HG03066 (cell line): Measurements from ENCODE around the gene CERT1.
"Not testable (repeated sequence)": the region's sequence is repeated elsewhere in the genome, so short reads cannot be mapped to it uniquely, and the experiment has no call there.

Source experiments
- ATAC-seq: cut with Tn5 transposase; IDR thresholded peaks from one replicate; pipeline ENCODE4 v1.9.1; 2021; ENCODE audit warnings: low read depth; ENCODE audit not compliant: unreplicated experiment

Gene CERT1, protein sequence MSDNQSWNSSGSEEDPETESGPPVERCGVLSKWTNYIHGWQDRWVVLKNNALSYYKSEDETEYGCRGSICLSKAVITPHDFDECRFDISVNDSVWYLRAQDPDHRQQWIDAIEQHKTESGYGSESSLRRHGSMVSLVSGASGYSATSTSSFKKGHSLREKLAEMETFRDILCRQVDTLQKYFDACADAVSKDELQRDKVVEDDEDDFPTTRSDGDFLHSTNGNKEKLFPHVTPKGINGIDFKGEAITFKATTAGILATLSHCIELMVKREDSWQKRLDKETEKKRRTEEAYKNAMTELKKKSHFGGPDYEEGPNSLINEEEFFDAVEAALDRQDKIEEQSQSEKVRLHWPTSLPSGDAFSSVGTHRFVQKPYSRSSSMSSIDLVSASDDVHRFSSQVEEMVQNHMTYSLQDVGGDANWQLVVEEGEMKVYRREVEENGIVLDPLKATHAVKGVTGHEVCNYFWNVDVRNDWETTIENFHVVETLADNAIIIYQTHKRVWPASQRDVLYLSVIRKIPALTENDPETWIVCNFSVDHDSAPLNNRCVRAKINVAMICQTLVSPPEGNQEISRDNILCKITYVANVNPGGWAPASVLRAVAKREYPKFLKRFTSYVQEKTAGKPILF

DNA sequence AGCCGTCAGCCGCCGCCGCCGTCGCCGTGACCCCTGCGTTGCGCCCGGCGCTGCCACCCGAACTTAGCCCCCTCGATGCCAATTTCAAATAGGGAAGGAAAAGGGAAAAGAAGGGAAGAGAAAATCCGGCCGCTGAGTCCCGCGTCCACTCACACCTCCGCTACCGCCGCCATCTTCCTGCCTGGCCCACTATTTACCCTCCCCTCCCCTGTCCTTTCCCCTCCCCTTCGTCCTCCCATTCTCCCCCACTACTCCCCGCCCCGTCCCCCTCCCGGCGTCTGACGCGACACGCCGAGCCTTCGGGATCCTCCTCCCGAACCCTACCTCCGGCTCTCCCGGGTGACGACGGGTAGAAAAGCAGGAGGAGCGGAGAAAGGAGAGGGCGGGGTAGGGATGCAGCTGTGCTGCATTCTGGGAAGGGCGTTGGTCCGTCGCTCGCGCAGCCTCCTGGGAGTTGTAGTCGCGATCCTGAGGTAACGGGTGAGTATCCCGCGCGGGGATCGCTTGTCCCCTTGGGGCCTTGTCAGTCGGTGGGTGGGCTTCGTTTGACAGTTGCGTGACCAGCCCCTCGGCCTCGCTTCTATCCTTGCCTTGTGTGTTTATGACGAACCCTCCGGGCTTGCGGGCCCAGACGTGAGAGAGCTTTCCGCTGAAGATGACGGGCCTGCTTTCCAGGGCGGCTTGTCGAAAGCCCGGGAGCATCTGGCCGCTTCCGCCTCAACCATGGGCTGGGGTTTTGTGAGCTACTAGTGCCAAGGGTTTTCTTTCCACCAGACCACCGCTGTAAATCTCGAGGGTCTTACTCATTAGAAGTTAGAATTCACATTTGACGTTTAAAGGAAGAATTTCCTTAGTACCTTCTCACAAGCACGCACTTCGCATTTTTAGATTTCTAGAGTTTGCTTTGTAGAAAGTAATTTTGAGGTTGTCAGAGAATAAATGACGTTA is at the start of gene CERT1, which contains the start of gene POLK:
Gene CERT1 (minus strand): TSS at position 195 of the 948 bp plus-strand sequence. CDS start 422 bp downstream, outside the sequence.
Gene POLK (plus strand): TSS at position 457 of the 948 bp plus-strand sequence.
- ATAC-seq: peak; percentile 77

DNA sequence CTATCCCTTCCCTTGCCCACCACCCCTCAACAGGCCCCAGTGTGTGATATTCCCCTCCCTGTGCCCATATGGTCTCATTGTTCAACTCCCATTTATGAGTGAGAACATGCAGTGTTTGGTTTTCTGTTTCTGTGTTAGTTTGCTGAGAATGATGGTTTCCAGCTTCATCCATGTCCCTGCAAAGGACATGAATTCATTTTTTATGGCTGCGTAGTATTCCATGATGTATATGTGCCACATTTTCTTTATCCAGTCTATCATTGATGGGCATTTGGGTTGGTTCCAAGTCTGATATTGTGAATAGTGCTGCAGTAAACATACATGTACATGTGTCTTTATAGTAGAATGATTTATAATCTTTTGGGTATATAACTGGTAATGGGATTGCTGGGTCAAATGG is 49.2 kb upstream of the CERT1 start:
- ATAC-seq: not testable (repeated sequence)

DNA sequence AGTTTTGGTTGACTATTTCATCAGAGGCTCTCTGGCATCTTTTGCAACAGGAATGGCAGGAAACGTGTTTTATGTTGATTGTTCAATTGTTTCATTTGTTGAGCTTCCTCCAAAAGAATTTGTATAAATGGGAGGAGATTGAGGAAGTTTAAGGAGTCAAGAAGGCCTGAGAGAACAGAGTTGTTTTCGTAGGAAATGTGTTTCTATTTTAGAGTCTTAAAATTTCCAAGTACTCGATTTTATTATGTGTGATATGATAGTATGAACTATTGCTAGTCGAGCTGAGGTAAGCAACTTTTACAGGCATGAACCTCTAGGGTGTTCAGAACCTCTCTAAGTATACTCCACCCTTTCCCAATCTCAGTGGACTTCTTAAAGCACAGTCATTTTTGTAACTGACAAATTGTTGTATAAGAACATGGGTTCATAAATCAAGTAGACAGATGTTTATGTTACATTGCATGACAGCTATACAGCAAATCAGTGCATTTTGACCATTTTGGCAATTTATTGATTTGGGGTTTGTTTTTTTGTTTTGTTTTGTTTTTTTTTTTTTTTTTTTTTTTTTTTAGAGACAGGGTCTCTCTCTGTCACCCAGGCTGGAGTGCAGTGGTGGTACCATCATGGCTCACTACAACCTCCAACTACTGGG is 47.7 kb upstream of the CERT1 start:
- no peak for ATAC-seq

DNA sequence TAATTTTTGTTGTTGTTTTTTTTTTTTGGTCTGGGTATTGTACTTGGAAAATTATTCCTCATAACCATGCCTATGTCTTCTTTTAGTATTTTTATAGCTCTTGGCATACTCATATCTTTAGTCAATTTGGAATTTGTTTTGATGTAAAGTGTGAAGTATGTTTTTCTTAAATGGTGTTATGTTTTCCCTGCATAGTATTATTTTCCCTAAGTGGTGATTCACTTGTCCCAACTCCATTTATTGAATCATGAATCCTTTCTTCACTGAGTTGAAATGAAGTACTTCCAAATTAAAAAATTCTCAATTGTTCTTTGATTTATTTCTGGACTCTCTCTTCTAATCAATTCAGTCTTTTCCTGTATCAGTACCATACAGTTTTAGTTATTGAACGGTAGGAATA is 46.8 kb upstream of the CERT1 start:
- ATAC-seq: no peak

DNA sequence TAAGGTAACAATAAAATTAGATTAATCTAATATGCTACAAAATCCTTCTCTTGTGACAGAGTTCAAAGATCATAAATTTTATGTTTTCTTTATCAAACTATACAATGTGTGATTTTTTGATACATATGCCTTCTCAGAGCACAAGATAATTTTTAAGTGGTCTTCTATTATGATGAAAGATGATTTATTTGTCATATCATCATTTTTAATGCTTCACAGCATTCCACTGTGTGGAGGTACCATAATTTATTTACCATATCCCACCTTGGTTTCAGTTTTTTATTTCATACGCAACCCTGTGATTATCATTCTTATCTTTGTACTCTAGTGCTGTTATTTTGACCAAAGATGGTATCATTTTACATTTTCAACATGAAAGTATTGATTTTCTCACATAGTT is 41.9 kb upstream of the CERT1 start:
- no peak for ATAC-seq

DNA sequence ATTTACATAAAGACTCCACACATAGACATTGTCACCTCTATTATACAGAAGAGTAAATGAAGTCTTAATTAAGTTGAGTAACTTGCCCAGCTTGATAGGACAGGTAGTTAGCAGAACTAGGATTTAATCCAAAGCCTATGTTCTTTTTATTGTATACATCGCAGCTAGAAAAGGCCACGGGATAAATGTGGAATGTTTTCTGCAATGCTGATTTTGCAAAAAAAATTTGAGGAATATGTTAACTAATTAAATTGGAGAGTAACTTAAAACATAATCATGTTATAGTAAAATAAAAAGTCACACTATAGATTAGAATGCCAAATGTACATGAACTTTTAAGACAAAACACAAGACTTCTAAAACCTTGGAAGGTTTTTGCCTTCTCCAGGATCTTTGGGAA is 41.3 kb upstream of the CERT1 start:
- ATAC-seq: no peak

DNA sequence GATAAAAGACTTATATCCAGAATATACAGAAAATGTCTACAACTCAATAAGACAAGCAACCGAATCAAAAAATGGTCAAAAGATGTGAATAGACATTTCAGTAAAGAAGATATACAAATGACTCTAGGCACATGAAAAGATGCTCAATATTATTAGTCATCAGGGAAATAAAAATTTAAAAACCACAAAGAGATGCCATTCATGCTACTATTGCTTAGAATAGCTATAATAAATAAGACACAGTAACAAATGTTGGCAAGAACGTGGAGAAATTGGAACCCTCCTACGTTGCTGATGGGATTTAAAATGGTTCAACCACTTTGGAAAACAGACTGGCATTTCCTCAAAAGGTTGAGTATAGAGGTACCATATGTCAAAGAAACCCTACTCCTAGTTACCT is 40.0 kb upstream of the CERT1 start:
- no peak for ATAC-seq

DNA sequence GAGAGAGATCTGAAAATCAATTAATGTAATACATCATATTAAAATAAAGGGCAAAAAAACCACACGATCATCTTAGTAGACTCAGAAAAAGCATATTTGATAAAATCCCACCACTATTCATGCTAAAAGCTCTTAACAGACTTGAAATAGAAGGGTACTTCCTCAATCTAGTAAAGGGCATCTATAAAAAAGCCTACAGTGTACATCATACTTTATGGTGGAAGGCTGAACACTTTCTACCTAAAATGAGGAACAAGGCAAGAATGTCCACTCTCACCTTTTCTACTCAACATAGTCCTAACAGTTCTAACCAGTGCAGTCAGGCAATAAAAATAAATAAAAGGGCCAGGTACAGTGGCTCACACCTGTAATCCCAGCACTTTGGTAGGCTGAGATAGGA is 39.2 kb upstream of the CERT1 start:
- no peak for ATAC-seq

DNA sequence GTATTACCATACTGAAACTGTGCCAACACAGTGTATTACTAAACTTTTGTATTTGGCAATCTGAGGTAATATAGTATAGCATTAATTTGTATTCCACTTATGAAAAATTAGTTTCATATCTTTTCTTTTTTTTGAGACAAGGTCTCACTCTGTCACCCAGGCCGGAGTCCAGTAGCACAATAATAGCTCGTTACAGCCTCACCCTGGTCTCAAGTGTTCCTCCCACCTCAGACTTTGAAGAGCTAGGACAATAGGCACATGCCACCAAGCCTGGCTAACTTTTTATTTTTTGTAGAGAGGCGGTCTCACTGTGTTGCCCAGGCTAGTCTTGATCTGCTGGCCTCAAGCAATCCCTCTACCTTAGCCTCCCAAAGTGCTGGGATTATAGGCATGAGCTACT is 36.4 kb upstream of the CERT1 start:
- no peak for ATAC-seq

DNA sequence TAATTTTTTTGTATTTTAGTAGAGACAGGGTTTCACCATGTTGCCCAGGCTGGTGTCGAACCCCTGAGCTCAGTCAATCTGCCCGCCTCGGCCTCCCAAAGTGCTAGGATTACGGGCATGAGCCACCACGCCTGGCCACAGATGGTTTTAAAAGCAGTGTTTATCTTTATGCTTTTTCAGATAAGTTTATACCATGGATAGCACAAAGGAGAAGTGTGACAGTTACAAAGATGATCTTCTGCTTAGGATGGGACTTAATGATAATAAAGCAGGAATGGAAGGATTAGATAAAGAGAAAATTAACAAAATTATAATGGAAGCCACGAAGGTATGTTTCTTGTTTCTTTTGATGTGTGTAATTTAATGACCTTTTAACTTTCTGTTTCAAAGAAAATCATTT is 35.4 kb upstream of the CERT1 start:
- no peak for ATAC-seq

DNA sequence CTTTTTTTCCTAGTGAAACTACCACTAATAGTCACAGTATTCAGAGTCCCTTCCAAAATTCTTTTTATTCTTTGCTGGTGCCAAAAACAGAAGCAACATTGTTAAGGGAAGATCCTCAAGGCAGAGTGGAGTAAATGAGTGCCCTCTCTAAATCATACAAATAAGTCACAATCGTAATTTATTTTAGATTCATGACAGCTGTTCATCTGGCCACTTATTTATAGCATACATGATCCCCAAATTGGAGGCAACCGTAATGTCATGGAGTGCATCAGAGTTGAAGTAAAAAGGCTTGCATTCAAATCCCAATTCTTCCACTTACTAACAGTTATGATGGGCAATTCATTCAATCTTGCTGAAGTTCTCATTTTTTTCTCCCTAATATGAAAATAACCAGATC is 33.7 kb upstream of the CERT1 start:
- ATAC-seq: no peak

DNA sequence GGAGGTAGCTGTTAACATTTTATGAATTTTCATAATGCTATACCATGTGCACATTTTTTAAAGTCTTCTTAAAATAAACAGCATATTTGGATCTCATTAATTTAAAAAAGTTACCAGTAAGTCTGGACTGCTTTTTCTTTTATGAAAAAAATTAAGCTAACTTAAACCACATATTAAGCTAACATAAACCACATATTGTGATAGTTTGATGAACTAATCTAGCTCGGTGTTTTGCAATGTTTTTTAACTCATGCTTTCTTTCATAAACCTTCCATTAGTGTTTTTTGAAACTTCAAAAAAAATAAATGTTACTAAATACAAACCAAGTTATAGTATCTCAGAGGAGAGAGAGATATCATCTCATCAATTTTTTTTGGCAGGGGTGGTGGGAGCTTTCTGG is 26.8 kb upstream of the CERT1 start:
- ATAC-seq: no peak

DNA sequence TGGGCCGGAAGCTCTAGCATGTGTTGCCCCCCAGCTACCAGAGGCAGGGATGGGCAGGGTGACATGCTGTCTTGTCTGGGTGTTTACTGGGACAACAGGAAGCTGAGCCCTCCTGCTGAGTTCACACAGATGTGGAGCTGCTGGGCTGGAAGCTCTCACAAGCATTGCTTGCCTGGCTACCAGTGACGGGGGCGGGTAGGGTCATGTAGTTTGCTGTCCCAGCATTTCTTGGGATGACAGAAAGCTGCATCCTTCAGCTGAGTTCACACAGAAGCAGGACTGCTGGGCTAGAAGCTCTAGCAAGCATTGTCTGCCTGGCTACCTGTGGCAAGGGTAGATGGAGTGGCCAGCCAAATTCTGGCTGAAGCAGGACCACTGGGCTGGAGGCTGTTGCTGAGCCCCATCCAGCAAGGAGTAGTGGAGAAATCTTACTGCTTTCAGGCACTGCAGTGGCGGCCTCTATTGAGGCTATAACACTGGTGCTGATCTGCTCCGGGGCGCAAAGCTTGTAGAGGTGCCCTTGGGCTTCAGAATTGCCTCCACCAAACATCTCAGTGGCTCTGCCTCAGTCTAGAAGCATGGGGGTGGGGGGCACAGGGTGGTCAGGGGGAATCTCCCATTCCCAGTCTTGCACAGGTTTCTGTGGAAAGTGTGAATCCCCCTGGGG is 25.4 kb upstream of the CERT1 start:
- ATAC-seq: no peak

DNA sequence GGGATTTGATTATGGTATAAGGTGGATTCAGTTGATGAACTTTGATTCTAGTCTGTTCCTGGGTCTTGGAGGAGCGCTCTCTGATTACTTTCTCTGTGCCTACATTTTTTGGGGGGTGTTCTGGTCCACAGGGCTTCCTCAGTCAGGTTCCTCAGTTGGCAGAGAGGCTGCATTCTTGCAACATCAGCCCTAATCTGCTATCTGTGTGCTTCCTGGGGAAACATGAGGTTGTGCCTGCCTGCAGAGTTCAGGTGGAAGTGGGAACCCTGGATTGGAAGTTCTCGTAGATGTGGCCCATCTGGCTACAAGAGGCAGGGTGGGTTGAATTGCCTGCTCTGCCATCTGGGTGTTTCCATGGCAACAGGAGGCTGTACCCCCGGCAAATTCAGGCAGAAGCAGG is 24.7 kb upstream of the CERT1 start:
- ATAC-seq: no peak

DNA sequence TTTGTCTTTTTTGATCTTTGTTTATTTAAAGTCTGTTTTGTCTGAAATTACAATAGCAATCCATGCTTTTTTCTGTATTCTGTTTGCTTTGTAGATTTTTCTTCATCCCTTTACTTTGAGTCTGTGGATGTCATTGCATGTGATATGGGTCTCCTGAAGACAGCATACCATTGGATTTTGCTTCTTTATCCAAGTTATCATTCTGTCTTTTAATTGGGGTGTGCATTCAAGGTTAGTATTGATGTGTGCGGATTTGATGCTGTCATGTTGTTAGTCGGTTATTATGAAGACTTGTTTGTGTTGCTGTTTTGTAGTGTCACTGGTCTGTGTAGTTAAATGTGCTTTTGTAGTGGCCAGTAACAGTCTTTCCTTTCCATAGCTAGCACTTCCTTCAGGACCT is 23.3 kb upstream of the CERT1 start:
- no peak for ATAC-seq

DNA sequence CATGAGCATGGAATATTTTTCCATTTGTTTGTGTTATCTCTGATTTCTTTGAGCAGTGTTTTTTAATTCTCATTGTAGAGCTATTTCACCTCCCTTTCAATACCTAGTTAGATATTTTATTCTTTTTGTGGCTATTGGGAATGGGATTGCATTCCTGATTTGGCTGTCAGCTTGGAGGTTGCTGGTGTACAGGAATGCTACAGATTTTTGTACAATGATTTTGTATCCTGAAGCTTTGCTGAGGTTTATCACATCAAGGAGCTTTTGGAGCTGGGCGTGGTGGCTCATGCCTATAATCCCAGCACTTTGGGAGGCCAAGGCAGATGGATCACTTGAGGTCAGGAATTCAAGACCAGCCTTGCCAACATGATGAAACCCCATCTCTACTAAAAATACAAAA is 22.3 kb upstream of the CERT1 start:
- not testable (repeated sequence) for ATAC-seq

DNA sequence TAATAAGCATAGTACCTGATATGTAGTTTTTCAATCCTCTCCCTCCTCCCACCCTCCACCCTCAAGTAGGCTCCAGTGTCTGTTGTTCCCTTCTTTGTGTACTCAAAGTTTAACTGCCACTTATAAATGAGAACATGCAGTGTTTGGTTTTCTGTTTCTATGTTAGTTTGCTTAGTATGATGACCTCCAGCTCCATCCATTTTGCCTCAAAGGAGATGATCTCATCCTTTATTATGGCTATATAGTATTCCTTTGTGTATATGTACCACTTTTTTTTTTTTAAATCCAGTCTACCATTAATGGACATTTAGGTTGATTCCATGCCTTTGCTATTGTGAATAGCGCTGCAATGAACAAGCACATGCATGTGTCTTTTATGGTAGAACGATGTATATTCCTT is 20.8 kb upstream of the CERT1 start:
- no peak for ATAC-seq

DNA sequence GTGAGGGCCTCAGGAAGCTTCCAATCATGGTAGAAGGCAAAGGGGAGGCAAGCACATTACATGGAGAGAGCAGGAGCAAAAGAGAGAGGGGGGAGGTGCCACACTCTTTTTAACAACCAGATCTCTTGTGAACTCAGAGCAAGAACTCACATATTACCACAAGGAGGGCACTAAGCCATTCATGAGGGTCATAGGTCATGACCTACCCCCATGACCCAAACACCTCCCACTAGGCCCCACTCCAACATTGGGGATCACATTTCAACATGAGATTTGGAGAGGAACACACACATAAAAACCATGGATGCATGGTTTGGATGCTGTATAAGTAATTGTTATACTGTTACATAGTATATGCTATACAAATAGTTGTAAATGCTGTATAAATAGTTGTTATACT is 17.8 kb upstream of the CERT1 start:
- no peak for ATAC-seq

DNA sequence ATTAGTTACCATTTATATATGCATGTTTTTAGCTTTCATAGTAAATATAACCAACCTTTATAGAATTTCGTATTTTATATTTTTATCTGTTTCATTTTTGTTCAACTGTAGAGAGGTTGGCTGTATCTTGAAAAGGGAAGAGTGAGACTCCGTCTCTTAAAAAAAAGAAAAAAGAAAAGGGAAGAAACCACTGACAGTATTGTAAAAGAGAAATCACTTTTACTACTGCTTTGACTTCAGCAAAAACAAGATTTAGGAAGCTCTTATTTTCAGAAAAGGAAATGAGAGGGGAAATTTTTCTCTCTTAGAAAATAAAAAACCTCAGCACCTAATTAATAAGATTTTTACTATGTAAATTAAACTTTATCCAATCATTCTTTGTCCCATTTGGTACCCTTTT is 14.6 kb upstream of the CERT1 start:
- ATAC-seq: no peak

DNA sequence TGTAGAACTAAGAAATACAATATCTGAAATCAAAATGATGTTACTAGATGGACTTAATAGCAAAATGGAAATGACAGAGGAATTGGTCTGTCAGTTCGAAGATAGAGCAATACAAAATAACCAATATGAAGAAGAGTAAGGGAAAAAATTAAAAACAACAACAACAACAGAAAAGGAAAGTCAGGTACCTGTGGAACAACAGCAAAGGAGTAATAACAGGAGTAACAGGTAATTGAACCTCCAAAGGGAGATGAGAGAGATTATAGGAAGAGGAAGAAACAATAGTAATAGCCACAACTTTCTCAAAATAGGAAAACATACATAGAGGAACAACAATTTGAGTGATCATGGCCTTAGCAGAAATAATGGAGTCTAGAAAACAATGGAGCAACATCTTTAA is 13.9 kb upstream of the CERT1 start:
- ATAC-seq: no peak
